ENCODE results near the gene KAT5.

DNA sequence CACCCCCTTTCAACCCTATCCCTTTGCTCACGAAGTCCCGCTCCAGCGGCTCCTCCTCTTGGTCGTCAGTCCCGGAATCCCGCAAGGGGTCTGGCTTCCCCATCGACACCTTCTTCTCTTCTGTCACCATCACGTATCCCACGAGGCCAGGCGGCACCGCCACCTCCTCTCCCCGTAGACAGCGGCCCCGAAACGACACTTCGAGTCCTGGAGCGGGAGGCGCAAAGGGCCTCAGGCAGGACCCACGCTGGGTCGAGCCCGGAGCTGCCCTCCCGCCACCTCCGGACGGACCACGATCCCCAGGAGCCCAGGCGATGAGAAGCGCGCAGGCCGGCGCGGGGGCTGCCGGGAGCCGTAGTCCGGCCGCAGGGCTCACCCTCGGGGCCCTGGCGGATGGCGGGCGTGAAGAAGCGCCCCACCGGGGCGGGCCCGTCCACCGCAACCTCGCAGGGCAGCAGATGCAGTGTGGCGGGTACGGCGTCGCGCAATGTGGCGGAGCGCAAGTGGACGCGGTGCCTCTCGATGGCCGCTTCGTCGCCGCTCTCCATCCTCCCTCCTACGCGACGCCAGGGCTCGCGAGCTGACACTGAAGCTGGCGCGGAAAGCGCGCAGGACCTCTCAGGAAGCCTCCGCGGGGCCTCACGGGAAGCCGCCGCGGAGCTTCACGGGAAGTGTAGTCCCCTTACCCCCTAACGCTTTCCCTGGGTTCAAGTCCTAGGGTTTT, 8.3 kb downstream of the KAT5 start, which contains the start of gene RNASEH2C:
- TF ChIP-seq EZH2 (IDR thresholded peaks at IDR 0.05; ENCODE audit: insufficient read depth, low read length): no peak
- TF ChIP-seq, protein P1, sequence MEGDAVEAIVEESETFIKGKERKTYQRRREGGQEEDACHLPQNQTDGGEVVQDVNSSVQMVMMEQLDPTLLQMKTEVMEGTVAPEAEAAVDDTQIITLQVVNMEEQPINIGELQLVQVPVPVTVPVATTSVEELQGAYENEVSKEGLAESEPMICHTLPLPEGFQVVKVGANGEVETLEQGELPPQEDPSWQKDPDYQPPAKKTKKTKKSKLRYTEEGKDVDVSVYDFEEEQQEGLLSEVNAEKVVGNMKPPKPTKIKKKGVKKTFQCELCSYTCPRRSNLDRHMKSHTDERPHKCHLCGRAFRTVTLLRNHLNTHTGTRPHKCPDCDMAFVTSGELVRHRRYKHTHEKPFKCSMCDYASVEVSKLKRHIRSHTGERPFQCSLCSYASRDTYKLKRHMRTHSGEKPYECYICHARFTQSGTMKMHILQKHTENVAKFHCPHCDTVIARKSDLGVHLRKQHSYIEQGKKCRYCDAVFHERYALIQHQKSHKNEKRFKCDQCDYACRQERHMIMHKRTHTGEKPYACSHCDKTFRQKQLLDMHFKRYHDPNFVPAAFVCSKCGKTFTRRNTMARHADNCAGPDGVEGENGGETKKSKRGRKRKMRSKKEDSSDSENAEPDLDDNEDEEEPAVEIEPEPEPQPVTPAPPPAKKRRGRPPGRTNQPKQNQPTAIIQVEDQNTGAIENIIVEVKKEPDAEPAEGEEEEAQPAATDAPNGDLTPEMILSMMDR (IDR thresholded peaks at IDR 0.05; ENCODE audit: insufficient read depth, low read depth, low read length): no peak

All from astrocyte (in vitro differentiated cells and primary cell).